HFFc6 (cell line): ENCODE results near the gene IFNK. TPM values are rescaled to one million over a fixed set of nuclear protein-coding genes. Genes with fewer than 3 reads are reported as not detected.
A peak's percentile ranks its signal among the peaks of the same experiment; 100 is the strongest.

Source experiments
- DNase-seq: peaks from one replicate; pipeline ENCODE4 v3.0.0-alpha.2; 2018
- H3K27ac Mint-ChIP-seq: 2 replicates; pipeline ENCODE4 v1.8.0; 2020; ENCODE audit warnings: mild to moderate bottlenecking, mixed read lengths
- H3K27me3 Mint-ChIP-seq: 2 replicates; pipeline ENCODE4 v1.8.0; 2021; ENCODE audit warnings: mild to moderate bottlenecking, moderate library complexity, mixed read lengths; ENCODE audit not compliant: insufficient read depth
- H3K36me3 Mint-ChIP-seq: 2 replicates; pipeline ENCODE4 v1.8.0; 2021; ENCODE audit warnings: low read depth, mixed read lengths
- H3K4me1 Mint-ChIP-seq: 2 replicates; pipeline ENCODE4 v1.8.0; 2020; ENCODE audit warnings: low read depth, mixed read lengths
- H3K4me3 Mint-ChIP-seq: 2 replicates; pipeline ENCODE4 v1.8.0; 2020; ENCODE audit warnings: mild to moderate bottlenecking, moderate library complexity, mixed read lengths
- H3K9me3 Mint-ChIP-seq: 2 replicates; pipeline ENCODE4 v1.8.0; 2020; ENCODE audit warnings: mild to moderate bottlenecking, mixed read lengths
- total RNA-seq, 6 experiments: library from RNA; stranded (reverse); fragmentation: NEBNext Ultra II Directional; extraction: Animal tissue kit (Norgen Biotek cat#: 25700); gene quantifications; 2 replicates in 1 of 6; 3 replicates in 5 of 6; pipeline ENCODE4 v1.2.3, GENCODE V29; 2021
- TF ChIP-seq, protein P1 (sequence below): fragments of 200-600 bp; sonication (generic); IDR thresholded peaks from 2 replicates; pipeline ENCODE4 v1.5.0; 2021; ENCODE audit warnings: antibody characterized with exemption, mild to moderate bottlenecking

The IFNK gene
- total RNA-seq, 6 experiments from 2014 or later = not detected

- Mint-ChIP-seq H3K36me3 (no peaks in the 10 kb centered on the region), H3K9me3 (no peaks in the 10 kb centered on the region), H3K27me3 (no peaks in the 10 kb centered on the region), H3K27ac (no peak overlapping the region), H3K4me1 (no peaks in the 10 kb centered on the region), H3K4me3 (no peak overlapping the region)
- TF ChIP-seq, protein P1, sequence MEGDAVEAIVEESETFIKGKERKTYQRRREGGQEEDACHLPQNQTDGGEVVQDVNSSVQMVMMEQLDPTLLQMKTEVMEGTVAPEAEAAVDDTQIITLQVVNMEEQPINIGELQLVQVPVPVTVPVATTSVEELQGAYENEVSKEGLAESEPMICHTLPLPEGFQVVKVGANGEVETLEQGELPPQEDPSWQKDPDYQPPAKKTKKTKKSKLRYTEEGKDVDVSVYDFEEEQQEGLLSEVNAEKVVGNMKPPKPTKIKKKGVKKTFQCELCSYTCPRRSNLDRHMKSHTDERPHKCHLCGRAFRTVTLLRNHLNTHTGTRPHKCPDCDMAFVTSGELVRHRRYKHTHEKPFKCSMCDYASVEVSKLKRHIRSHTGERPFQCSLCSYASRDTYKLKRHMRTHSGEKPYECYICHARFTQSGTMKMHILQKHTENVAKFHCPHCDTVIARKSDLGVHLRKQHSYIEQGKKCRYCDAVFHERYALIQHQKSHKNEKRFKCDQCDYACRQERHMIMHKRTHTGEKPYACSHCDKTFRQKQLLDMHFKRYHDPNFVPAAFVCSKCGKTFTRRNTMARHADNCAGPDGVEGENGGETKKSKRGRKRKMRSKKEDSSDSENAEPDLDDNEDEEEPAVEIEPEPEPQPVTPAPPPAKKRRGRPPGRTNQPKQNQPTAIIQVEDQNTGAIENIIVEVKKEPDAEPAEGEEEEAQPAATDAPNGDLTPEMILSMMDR = no peak
- DNase-seq = no peak
These were observed 41.6 kb downstream of the IFNK start for GRCh38 chr9:27565696-27566095.

GRCh38 chr9:27566118-27566517 is 42.0 kb downstream of the IFNK start:
- Mint-ChIP-seq H3K4me3 (no peak overlapping the region), H3K27me3 (no peaks in the 10 kb centered on the region), H3K4me1 (no peaks in the 10 kb centered on the region), H3K9me3 (no peaks in the 10 kb centered on the region), H3K36me3 (no peaks in the 10 kb centered on the region), H3K27ac (no peak overlapping the region)
- TF ChIP-seq, protein P1 = no peak
- DNase-seq = no peak

- TF ChIP-seq, protein P1 = no peak
- Mint-ChIP-seq H3K36me3 (no peaks in the 10 kb centered on the region), H3K27me3 (no peaks in the 10 kb centered on the region)
These were observed 45.3 kb downstream of the IFNK start for GRCh38 chr9:27569406-27569805.

GRCh38 chr9:27571011-27571410 is 46.9 kb downstream of the IFNK start:
- Mint-ChIP-seq H3K4me1 (peaks cover 21% of the 10 kb centered on the region), H3K27ac (no peak overlapping the region), H3K27me3 (peaks cover 3% of the 10 kb centered on the region; the same call in 1 of the 2 replicates), H3K36me3 (no peaks in the 10 kb centered on the region), H3K9me3 (no peaks in the 10 kb centered on the region), H3K4me3 (no peak overlapping the region)
- no peak for DNase-seq
- TF ChIP-seq, protein P1 = no peak

More at GRCh38 chr9:27569406-27569805, 45.3 kb downstream of the IFNK start:
- H3K4me3 Mint-ChIP-seq = no peak overlapping the region
- H3K27ac Mint-ChIP-seq = no peak overlapping the region
- peaks cover 15% of the 10 kb centered on the region for H3K4me1 Mint-ChIP-seq
- H3K9me3 Mint-ChIP-seq = no peaks in the 10 kb centered on the region
- no peak for DNase-seq

DNA sequence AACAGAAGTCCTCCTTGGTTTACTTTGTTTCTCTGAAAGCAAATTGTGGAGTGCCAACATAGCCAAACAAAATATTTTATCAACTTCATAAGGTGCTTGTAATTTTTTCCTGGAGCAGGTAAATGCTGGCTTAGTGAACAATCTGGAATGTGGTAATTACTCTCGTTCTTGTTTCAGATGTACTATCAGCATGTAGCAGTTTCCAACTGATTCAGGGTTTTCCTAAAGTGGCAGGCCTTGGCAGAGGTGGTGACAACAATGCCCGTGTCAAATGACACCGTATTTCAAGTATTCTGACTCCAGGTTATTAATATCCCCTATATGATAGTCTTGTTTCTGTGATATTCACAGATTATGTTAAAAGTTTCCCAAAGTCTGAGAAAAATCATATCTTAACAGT is 48.0 kb downstream of the IFNK start:
- Mint-ChIP-seq H3K9me3 (no peaks in the 10 kb centered on the region), H3K27me3 (peaks cover 3% of the 10 kb centered on the region; the same call in 1 of the 2 replicates), H3K4me3 (peak overlapping the region; percentile 90), H3K27ac (peak overlapping the region; percentile 96), H3K4me1 (peaks cover 21% of the 10 kb centered on the region), H3K36me3 (no peaks in the 10 kb centered on the region)
- TF ChIP-seq, protein P1 = no peak
- no peak for DNase-seq

GRCh38 chr9:27572566-27572917 is 48.5 kb downstream of the IFNK start:
- TF ChIP-seq, protein P1 = no peak
- peaks cover 3% of the 10 kb centered on the region; the same call in 1 of the 2 replicates for H3K27me3 Mint-ChIP-seq
- H3K4me3 Mint-ChIP-seq = peak overlapping the region; percentile 90
- H3K27ac Mint-ChIP-seq = peak overlapping the region; percentile 96
- H3K9me3 Mint-ChIP-seq = no peaks in the 10 kb centered on the region
- DNase-seq = peak; percentile 43
- H3K4me1 Mint-ChIP-seq = peaks cover 21% of the 10 kb centered on the region
- H3K36me3 Mint-ChIP-seq = no peaks in the 10 kb centered on the region
